ENCODE results near the gene CHAC1.

CHAC1 gene

GRCh38 chr15:40952901-40953712, at the start of gene CHAC1:
TSS of gene CHAC1 (plus strand) at chr15:40953471. CDS start at chr15:40953584, 113 bp downstream.
- peak; percentile 88 for DNase-seq (ENCODE audit: low spot score)

- DNase-seq (ENCODE audit: low spot score): no peak
These were observed 48.6 kb upstream of the CHAC1 start for GRCh38 chr15:40904552-40905201.

GRCh38 chr15:40906091-40906990, 46.9 kb upstream of the CHAC1 start:
- DNase-seq (ENCODE audit: low spot score): peak; percentile 92

GRCh38 chr15:40906991-40907802, 46.1 kb upstream of the CHAC1 start:
- no peak for DNase-seq (ENCODE audit: low spot score)

- no peak for DNase-seq (ENCODE audit: low spot score)
These were observed 45.2 kb upstream of the CHAC1 start for GRCh38 chr15:40908095-40908494.

- no peak for DNase-seq (ENCODE audit: low spot score)
These were observed 43.3 kb upstream of the CHAC1 start for GRCh38 chr15:40909662-40910630.

- DNase-seq (ENCODE audit: low spot score): no peak
These were observed 42.1 kb upstream of the CHAC1 start for GRCh38 chr15:40911141-40911540.

GRCh38 chr15:40911693-40912092, 41.6 kb upstream of the CHAC1 start:
- DNase-seq (ENCODE audit: low spot score): no peak

- no peak for DNase-seq (ENCODE audit: low spot score)
These were observed 40.8 kb upstream of the CHAC1 start for GRCh38 chr15:40912478-40912877.

- no peak for DNase-seq (ENCODE audit: low spot score)
These were observed 39.3 kb upstream of the CHAC1 start for GRCh38 chr15:40914013-40914412.

- no peak for DNase-seq (ENCODE audit: low spot score)
These were observed 38.8 kb upstream of the CHAC1 start for GRCh38 chr15:40914486-40914885.

- no peak for DNase-seq (ENCODE audit: low spot score)
These were observed 38.1 kb upstream of the CHAC1 start for GRCh38 chr15:40915116-40915661.

GRCh38 chr15:40915679-40916078, 37.6 kb upstream of the CHAC1 start:
- DNase-seq (ENCODE audit: low spot score): no peak

GRCh38 chr15:40917585-40917984, 35.7 kb upstream of the CHAC1 start:
- no peak for DNase-seq (ENCODE audit: low spot score)

- DNase-seq (ENCODE audit: low spot score): no peak
These were observed 35.0 kb upstream of the CHAC1 start for GRCh38 chr15:40918146-40918798.

GRCh38 chr15:40918799-40919392, 34.4 kb upstream of the CHAC1 start:
- DNase-seq (ENCODE audit: low spot score): no peak

GRCh38 chr15:40921949-40922607, 31.2 kb upstream of the CHAC1 start:
- no peak for DNase-seq (ENCODE audit: low spot score)

- no peak for DNase-seq (ENCODE audit: low spot score)
These were observed 30.7 kb upstream of the CHAC1 start for GRCh38 chr15:40922608-40923005.

- no peak for DNase-seq (ENCODE audit: low spot score)
These were observed 29.7 kb upstream of the CHAC1 start for GRCh38 chr15:40923551-40923950.

Data from left forelimb (tissue), 1 donor.